Fibroblast of pulmonary artery (primary cell): Measurements from ENCODE around the gene ATP8B4.

Experiments
- DNase-seq: peaks from one replicate; pipeline ENCODE4 v3.0.0-alpha.2; 2010; ENCODE audit warnings: low read depth
- H3K4me3 ChIP-seq: replicated peaks from 2 replicates; pipeline ENCODE4 v1.5.1; 2011; ENCODE audit warnings: low read depth, mild to moderate bottlenecking, control low read depth, low read length, moderate library complexity
- TF ChIP-seq, protein P1 (sequence below): IDR thresholded peaks from 2 replicates; pipeline ENCODE4 v1.5.1; 2011; ENCODE audit warnings: mild to moderate bottlenecking, control low read depth, low read length, inconsistent platforms; ENCODE audit errors: missing control alignments

Gene ATP8B4

GRCh38 chr15:49815950-49816349, 303.1 kb downstream of the ATP8B4 start:
- TF ChIP-seq, protein P1, sequence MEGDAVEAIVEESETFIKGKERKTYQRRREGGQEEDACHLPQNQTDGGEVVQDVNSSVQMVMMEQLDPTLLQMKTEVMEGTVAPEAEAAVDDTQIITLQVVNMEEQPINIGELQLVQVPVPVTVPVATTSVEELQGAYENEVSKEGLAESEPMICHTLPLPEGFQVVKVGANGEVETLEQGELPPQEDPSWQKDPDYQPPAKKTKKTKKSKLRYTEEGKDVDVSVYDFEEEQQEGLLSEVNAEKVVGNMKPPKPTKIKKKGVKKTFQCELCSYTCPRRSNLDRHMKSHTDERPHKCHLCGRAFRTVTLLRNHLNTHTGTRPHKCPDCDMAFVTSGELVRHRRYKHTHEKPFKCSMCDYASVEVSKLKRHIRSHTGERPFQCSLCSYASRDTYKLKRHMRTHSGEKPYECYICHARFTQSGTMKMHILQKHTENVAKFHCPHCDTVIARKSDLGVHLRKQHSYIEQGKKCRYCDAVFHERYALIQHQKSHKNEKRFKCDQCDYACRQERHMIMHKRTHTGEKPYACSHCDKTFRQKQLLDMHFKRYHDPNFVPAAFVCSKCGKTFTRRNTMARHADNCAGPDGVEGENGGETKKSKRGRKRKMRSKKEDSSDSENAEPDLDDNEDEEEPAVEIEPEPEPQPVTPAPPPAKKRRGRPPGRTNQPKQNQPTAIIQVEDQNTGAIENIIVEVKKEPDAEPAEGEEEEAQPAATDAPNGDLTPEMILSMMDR, result no peak
- DNase-seq, result peak; percentile 53
- H3K4me3 ChIP-seq, result no peak overlapping the region

DNA sequence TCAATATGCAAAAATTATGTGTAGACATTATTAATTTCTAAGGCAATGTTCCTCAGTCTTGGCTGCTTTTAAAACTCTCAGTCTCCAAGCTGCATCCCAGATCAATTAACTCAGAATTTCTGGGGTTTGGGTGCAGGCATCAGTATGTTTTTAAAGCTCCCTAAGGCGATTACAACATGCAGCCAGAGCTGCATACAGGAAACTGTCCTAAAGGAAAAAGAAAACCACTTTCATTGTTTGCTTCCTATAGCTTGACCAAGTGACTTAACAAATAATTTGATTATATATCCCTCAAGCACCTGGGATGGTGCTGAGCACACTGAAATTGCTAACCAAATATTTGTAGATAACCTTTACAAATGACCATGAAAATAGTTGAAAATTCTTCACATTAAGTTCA, 303.5 kb downstream of the ATP8B4 start:
- H3K4me3 ChIP-seq, result no peak overlapping the region
- DNase-seq, result peak; percentile 22
- TF ChIP-seq, protein P1, result no peak

DNA sequence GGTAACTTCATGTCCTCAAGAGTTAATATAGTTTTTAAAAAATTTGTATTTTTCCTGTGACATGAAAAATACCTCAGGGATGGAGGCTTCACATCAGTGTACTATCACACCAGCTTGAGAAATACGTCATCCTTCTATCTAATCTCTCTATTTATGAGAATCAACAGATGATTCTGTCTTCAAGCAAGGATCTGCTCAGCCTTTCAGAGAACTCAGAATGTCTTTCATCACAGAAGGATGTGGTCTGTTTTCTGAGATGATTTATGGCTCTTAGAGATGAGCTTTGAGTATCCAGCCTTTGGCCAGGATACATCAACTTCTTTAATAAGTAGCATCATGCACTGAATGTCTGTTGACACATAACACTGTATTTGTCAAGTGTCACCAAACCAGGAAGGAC, 304.3 kb downstream of the ATP8B4 start:
- DNase-seq, result no peak
- TF ChIP-seq, protein P1, result no peak
- H3K4me3 ChIP-seq, result no peak overlapping the region

DNA sequence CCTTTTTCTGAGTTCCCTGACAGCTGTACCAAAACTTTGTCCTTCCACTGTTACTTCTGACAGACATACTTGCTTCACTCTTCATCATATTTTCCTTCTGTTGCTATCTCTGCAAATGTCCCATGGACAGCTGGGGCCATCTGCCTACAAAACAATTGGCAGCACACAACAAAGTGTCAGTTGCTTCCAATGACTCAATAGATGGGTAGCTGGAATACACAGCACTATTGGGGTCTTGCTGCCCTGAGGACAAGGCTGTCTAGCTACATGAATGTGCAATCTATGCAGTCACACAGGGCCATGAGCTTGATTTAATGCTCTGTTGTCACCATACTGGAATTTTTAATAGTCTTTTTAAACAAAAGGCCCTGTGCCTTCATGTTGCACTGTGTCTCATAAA, 305.4 kb downstream of the ATP8B4 start:
- no peak for DNase-seq
- no peak overlapping the region for H3K4me3 ChIP-seq
- TF ChIP-seq, protein P1, result no peak

GRCh38 chr15:49810720-49811119, 308.3 kb downstream of the ATP8B4 start:
- H3K4me3 ChIP-seq, result no peak overlapping the region
- DNase-seq, result no peak
- TF ChIP-seq, protein P1, result no peak

DNA sequence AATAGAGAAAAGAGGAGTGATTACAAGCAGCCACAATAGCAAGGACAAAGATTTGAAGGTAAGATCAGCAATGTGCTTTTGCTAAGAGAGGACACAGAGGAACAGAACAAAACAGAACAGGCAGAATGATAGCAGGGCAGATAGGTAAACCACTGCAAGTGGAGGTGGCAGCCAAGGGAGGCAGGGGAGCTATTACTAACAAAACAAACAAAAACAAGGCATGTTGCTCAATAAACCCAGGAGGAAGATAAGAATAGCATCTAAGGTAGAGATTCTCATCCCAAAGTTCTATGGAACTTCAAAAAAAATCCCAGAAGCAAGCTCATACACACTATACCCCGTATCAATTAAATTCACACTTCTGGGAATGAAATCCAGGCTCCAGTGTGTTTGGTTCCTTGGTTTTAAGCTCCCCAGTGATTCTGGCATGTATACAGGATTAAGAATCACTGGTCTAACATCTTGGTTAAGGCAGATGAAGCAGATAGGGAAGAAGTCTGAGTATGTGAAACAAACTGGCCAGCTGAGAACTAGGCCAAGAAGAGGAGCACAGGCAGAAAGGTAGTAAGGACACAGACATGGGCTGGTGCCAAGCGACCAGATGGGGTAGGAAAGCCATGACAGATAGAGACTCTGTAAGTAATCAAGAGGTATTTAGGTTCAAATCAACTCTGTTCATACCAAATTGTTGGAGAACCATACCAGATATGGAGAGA, 309.0 kb downstream of the ATP8B4 start:
- TF ChIP-seq, protein P1, result no peak
- no peak for DNase-seq
- no peak overlapping the region for H3K4me3 ChIP-seq

DNA sequence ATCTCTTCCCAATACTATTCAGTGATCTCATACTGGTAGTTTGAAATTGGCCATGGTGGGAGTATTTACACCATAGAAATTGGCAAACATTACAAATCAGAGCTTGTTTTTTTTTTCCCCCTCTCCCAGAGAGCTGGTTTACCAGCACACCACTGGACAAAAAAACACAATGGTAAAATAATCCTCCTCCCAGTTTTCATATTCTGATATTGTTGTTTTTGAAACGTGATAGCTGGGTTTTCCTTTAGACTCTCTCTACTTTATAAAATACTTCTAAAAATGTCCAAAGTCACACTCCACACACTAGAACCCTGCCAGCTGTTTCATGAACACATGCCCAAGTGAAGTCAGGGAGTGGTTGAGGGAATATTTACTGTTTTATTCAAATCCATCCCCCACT, 310.7 kb downstream of the ATP8B4 start:
- TF ChIP-seq, protein P1, result no peak
- DNase-seq, result no peak
- no peak overlapping the region for H3K4me3 ChIP-seq
